Lung (tissue), 12 donors: ENCODE measurements around the gene YBX1. TPM values are rescaled to one million over a fixed set of nuclear protein-coding genes. Genes with fewer than 3 reads are reported as not detected.

Experiments
- ATAC-seq: fragments of 200-7000 bp; cut with Tn5 transposase; one replicate; pipeline ENCODE4 v1.9.1; 2020; ENCODE audit warnings: moderate number of reproducible peaks; ENCODE audit not compliant: insufficient read depth, low FRiP score
- DNase-seq, 3 donors: peaks; one replicate each; pipeline ENCODE4 v3.0.0-alpha.2; 2013 to 2017
- H3K27ac ChIP-seq, 2 donors: one replicate each; pipeline ENCODE4 v1.5.1; 2013; ENCODE audit warnings: mild to moderate bottlenecking in 2 of 2, moderate library complexity in 2 of 2, control low read depth in 1 of 2, inconsistent platforms in 1 of 2, low read depth in 1 of 2, low read length in 1 of 2
- H3K27me3 ChIP-seq, 3 donors: one replicate each; pipeline ENCODE4 v1.5.1; 2013; ENCODE audit warnings: low read length in 2 of 3; ENCODE audit not compliant: control insufficient read depth in 3 of 3, insufficient read depth in 3 of 3
- H3K36me3 ChIP-seq, 4 donors: one replicate each; pipeline ENCODE4 v1.5.1; 2013; ENCODE audit warnings: low read length in 4 of 4, mild to moderate bottlenecking in 1 of 4, moderate library complexity in 1 of 4; ENCODE audit not compliant: control insufficient read depth in 4 of 4, insufficient read depth in 4 of 4
- H3K4me1 ChIP-seq, 5 donors: one replicate each; pipeline ENCODE4 v1.5.1; 2013; ENCODE audit warnings: low read length in 5 of 5, mild to moderate bottlenecking in 2 of 5, moderate library complexity in 1 of 5; ENCODE audit not compliant: control insufficient read depth in 5 of 5, insufficient read depth in 5 of 5
- H3K4me3 ChIP-seq: one replicate; pipeline ENCODE4 v1.5.1; 2013; ENCODE audit warnings: mild to moderate bottlenecking, control low read depth, moderate library complexity
- H3K9ac ChIP-seq, 2 donors: one replicate each; pipeline ENCODE4 v1.5.1; 2013; ENCODE audit warnings: low read length in 2 of 2, control low read depth in 1 of 2; ENCODE audit not compliant: insufficient read depth in 1 of 2
- H3K9me3 ChIP-seq, 4 donors: one replicate each; pipeline ENCODE4 v1.5.1; 2013; ENCODE audit warnings: low read length in 3 of 4, mild to moderate bottlenecking in 1 of 4, moderate library complexity in 1 of 4; ENCODE audit not compliant: control insufficient read depth in 4 of 4, insufficient read depth in 3 of 4
- CTCF ChIP-seq: IDR thresholded peaks from 2 replicates; pipeline ENCODE4 v1.5.1; 2012; ENCODE audit warnings: mild to moderate bottlenecking; ENCODE audit errors: control extremely low read depth, extremely low read depth
- WGBS, 2 donors: extraction: QIAGEN DNeasy Blood & Tissue Kit; methylation state at CpG; one replicate each; pipeline ENCODE4 v1.1.7; 2013; 5-methylcytosine and 5-hydroxymethylcytosine counted together
- polyA plus RNA-seq, 2 donors: library from polyadenylated mRNA; stranded (reverse); fragments of 200-250 nt; gene quantifications; one replicate each; pipeline ENCODE4 v1.2.1, GENCODE V29; 2013
- total RNA-seq, 2 donors: library from RNA; depleted of rRNA in 1 of 2; stranded (reverse); fragments of >200 nt in 1 of 2; gene quantifications; one replicate each; pipeline ENCODE4 v1.2.1, GENCODE V29; 2014 to 2021
- donor health status: control.
- donor health status: control.
- donor health status: Bipolar disorder and iron deficiency.
- donor health status: healthy.
- donor health status: DM: yes; HTN: yes; CAD: no.

YBX1 gene
- total and polyA plus RNA-seq, 4 donors, result 298 to 617 (median 588) TPM

GRCh38 chr1:42742141-42742540 is 59.9 kb downstream of the YBX1 start:
- H3K9me3 ChIP-seq, result no peaks in the 10 kb centered on the region
- TF ChIP-seq CTCF, result no peak
- peaks cover 0 to 28% (median 0%) of the 10 kb centered on the region in 5 donors for H3K4me1 ChIP-seq
- no peak overlapping the region for H3K9ac ChIP-seq
- DNase-seq, result no peak
- no peaks in the 10 kb centered on the region for H3K27me3 ChIP-seq
- WGBS, 2 donors, result 91 to 99% methylated on average over 8 of the region's 8 CpGs
- no peak for ATAC-seq
- H3K27ac ChIP-seq, result no peak overlapping the region
- H3K4me3 ChIP-seq, result no peak overlapping the region
- peaks cover 0 to 12% (median 7%) of the 10 kb centered on the region in 4 donors for H3K36me3 ChIP-seq

- DNase-seq (no peak), ATAC-seq (no peak)
- 85 to 93% methylated on average over 9 of the region's 9 CpGs for WGBS, 2 donors
- Histone ChIP-seq H3K9ac (no peak overlapping the region), H3K27me3 (no peaks in the 10 kb centered on the region), H3K4me3 (no peak overlapping the region), H3K36me3 (peaks cover 0 to 14% (median 10%) of the 10 kb centered on the region in 4 donors), H3K9me3 (no peaks in the 10 kb centered on the region), H3K4me1 (peaks cover 0 to 28% (median 0%) of the 10 kb centered on the region in 5 donors), H3K27ac (no peak overlapping the region)
- TF ChIP-seq CTCF, result no peak
Observed at GRCh38 chr1:42742617-42743316, 60.5 kb downstream of the YBX1 start.

GRCh38 chr1:42743317-42744147 is 61.3 kb downstream of the YBX1 start:
- H3K4me3 ChIP-seq, result no peak overlapping the region
- no peak overlapping the region for H3K9ac ChIP-seq
- H3K27ac ChIP-seq, result no peak overlapping the region
- DNase-seq, result no peak
- H3K4me1 ChIP-seq, result peaks cover 0 to 28% (median 0%) of the 10 kb centered on the region in 5 donors
- TF ChIP-seq CTCF, result no peak
- H3K36me3 ChIP-seq, result peaks cover 0 to 22% (median 13%) of the 10 kb centered on the region in 4 donors
- ATAC-seq, result no peak
- no peaks in the 10 kb centered on the region for H3K27me3 ChIP-seq
- no peaks in the 10 kb centered on the region for H3K9me3 ChIP-seq
- WGBS, 2 donors, result 74 to 80% methylated on average over 21 of the region's 21 CpGs
